CD14-positive monocyte (primary cell): ENCODE data around the gene CLEC2B. TPM values are rescaled to one million over a fixed set of nuclear protein-coding genes. Genes with fewer than 3 reads are reported as not detected.

ENCODE experiments used
- DNase-seq, 3 donors: peaks; one replicate each; pipeline ENCODE4 v3.0.0-alpha.2; 2011 to 2022
- H2AFZ ChIP-seq: 2 replicates; pipeline ENCODE4 v1.6.0; 2012; ENCODE audit warnings: mild to moderate bottlenecking, low read depth, low read length, inconsistent platforms; ENCODE audit not compliant: insufficient read depth, poor library complexity, severe bottlenecking
- H3K27ac ChIP-seq, 2 donors: 1 replicate in 1 of 2; 2 replicates in 1 of 2; pipeline ENCODE4 v1.5.1; 2012 to 2013; ENCODE audit warnings: low read length in 2 of 2, control low read depth in 1 of 2, inconsistent platforms in 1 of 2, low read depth in 1 of 2, mild to moderate bottlenecking in 1 of 2
- H3K27me3 ChIP-seq, 2 donors: one replicate each; pipeline versions ENCODE4 v1.6.0 to v1.6.1; 2011 to 2013; ENCODE audit warnings: low read length in 2 of 2; ENCODE audit not compliant: control insufficient read depth in 2 of 2, insufficient read depth in 2 of 2
- H3K36me3 ChIP-seq, 2 donors: replicated peaks in 1 of 2; 1 replicate in 1 of 2; 2 replicates in 1 of 2; pipeline versions ENCODE4 v1.5.1 to v1.6.1; 2012 to 2013; ENCODE audit warnings: low read length in 2 of 2, control low read depth in 1 of 2, inconsistent platforms in 1 of 2, mild to moderate bottlenecking in 1 of 2; ENCODE audit not compliant: insufficient read depth in 2 of 2, control insufficient read depth in 1 of 2
- H3K4me1 ChIP-seq, 2 donors: 1 replicate in 1 of 2; 2 replicates in 1 of 2; pipeline versions ENCODE4 v1.5.1 to v1.6.1; 2012 to 2013; ENCODE audit warnings: low read length in 2 of 2, control low read depth in 1 of 2, inconsistent platforms in 1 of 2, mild to moderate bottlenecking in 1 of 2, moderate library complexity in 1 of 2; ENCODE audit not compliant: insufficient read depth in 2 of 2, control insufficient read depth in 1 of 2
- H3K4me2 ChIP-seq: replicated peaks from 2 replicates; pipeline ENCODE3; 2012; ENCODE audit warnings: low read length, moderate library complexity, mild to moderate bottlenecking; ENCODE audit not compliant: poor library complexity, severe bottlenecking; ENCODE audit errors: extremely low read depth
- H3K4me3 ChIP-seq, 3 experiments: fragments of 200-600 bp in 1 of 3; sonication (generic) in 1 of 3; replicated peaks in 1 of 3; 1 replicate in 2 of 3; 2 replicates in 1 of 3; pipeline ENCODE4 v1.5.1; 2011 to 2013; ENCODE audit warnings: low read length in 3 of 3, mild to moderate bottlenecking in 3 of 3, control low read depth in 2 of 3, low read depth in 2 of 3, inconsistent platforms in 1 of 3, moderate library complexity in 1 of 3
- H3K79me2 ChIP-seq: 2 replicates; pipeline ENCODE4 v1.6.0; 2012; ENCODE audit warnings: mild to moderate bottlenecking, control low read depth, inconsistent platforms, low read length, moderate library complexity; ENCODE audit not compliant: insufficient read depth
- H3K9ac ChIP-seq: 2 replicates; pipeline ENCODE4 v1.6.0; 2017; ENCODE audit warnings: low read length, mild to moderate bottlenecking; ENCODE audit not compliant: insufficient read depth, poor library complexity, severe bottlenecking
- H3K9me3 ChIP-seq, 2 donors: replicated peaks in 1 of 2; 1 replicate in 1 of 2; 2 replicates in 1 of 2; pipeline versions ENCODE4 v1.5.1 to v1.6.1; 2012 to 2013; ENCODE audit warnings: low read length in 2 of 2, control low read depth in 1 of 2; ENCODE audit not compliant: control insufficient read depth in 1 of 2, insufficient read depth in 1 of 2
- H4K20me1 ChIP-seq: 2 replicates; pipeline ENCODE4 v1.6.0; 2012; ENCODE audit warnings: mild to moderate bottlenecking, low read length, control low read depth, moderate library complexity; ENCODE audit not compliant: insufficient read depth
- H3K27ac Mint-ChIP-seq, 7 donors: one replicate each; pipeline ENCODE4 v1.8.0; 2020; ENCODE audit warnings: mild to moderate bottlenecking in 7 of 7, mixed read lengths in 7 of 7, moderate library complexity in 6 of 7, inconsistent platforms in 2 of 7
- H3K27me3 Mint-ChIP-seq, 3 donors: one replicate each; pipeline ENCODE4 v1.8.0; 2021 to 2022; ENCODE audit warnings: low read depth in 3 of 3, mild to moderate bottlenecking in 3 of 3, mixed read lengths in 3 of 3, moderate library complexity in 3 of 3, inconsistent platforms in 1 of 3
- H3K36me3 Mint-ChIP-seq, 2 donors: one replicate each; pipeline ENCODE4 v1.8.0; 2020; ENCODE audit warnings: mixed read lengths in 2 of 2, inconsistent platforms in 1 of 2, mild to moderate bottlenecking in 1 of 2
- H3K4me1 Mint-ChIP-seq: one replicate; pipeline ENCODE4 v1.8.0; 2020; ENCODE audit warnings: mild to moderate bottlenecking, mixed read lengths
- H3K4me3 Mint-ChIP-seq, 2 donors: one replicate each; pipeline ENCODE4 v1.8.0; 2020; ENCODE audit warnings: mild to moderate bottlenecking in 2 of 2, mixed read lengths in 2 of 2, moderate library complexity in 1 of 2
- H3K9me3 Mint-ChIP-seq, 7 donors: one replicate each; pipeline ENCODE4 v1.8.0; 2020 to 2022; ENCODE audit warnings: mixed read lengths in 7 of 7, mild to moderate bottlenecking in 6 of 7, moderate library complexity in 6 of 7, inconsistent platforms in 2 of 7
- CTCF ChIP-seq: fragments of 200-600 bp; IDR thresholded peaks from one replicate; pipeline ENCODE4 v1.8.0; 2022; ENCODE audit warnings: antibody characterized with exemption, mild to moderate bottlenecking
- WGBS: methylation state at CpG from one replicate; pipeline ENCODE4 v1.1.5; 2013; ENCODE audit warnings: missing lambda C conversion rate; ENCODE audit not compliant: insufficient coverage; 5-methylcytosine and 5-hydroxymethylcytosine counted together
- intact Hi-C, 2 donors: fragments of 100-400 bp; cut with micrococcal nuclease; formaldehyde crosslinking; loops; one replicate each; pipeline versions ENCODE4 v1.15.0 to v1.15.1; 2023
- polyA plus RNA-seq, 3 donors: library from polyadenylated mRNA; depleted of rRNA in 1 of 3; unstranded in 2 of 3; stranded (reverse) in 1 of 3; fragments of 300-500 nt in 2 of 3; fragments of >200 nt in 1 of 3; fragmentation: Illumina TruSeq in 2 of 3; gene quantifications; 1 replicate in 2 of 3; 2 replicates in 1 of 3; pipeline ENCODE4 v1.2.3, GENCODE V29; 2012 to 2021

Gene CLEC2B
- polyA plus RNA-seq, 3 donors, result 52.1 to 80.3 (median 59.4) TPM

GRCh38 chr12:9858135-9858534 lies 11.0 kb downstream of the CLEC2B start:
- H3K9me3 Mint-ChIP-seq, result peaks cover 0 to 7% (median 4%) of the 10 kb centered on the region in 7 donors
- peaks cover 29% of the 10 kb centered on the region for H3K4me1 Mint-ChIP-seq
- peaks cover 18 to 30% of the 10 kb centered on the region in 2 donors for H3K36me3 ChIP-seq
- no peaks in the 10 kb centered on the region for H3K27me3 Mint-ChIP-seq
- H3K4me3 ChIP-seq, result no peak overlapping the region
- no peaks in the 10 kb centered on the region for H3K27me3 ChIP-seq
- H3K4me1 ChIP-seq, result peaks cover 11 to 16% of the 10 kb centered on the region in 2 donors
- H3K27ac Mint-ChIP-seq, result peak overlapping the region in 1 of 7 donors; percentile 27
- H3K9ac ChIP-seq, result no peak overlapping the region
- H2AFZ ChIP-seq, result no peak overlapping the region
- DNase-seq, result no peak
- no peak for TF ChIP-seq CTCF
- H3K4me2 ChIP-seq, result no peak overlapping the region
- intact Hi-C loops, result no loop called here
- H3K79me2 ChIP-seq, result peaks cover 23% of the 10 kb centered on the region
- peaks cover 0 to 5% of the 10 kb centered on the region in 2 donors for H3K9me3 ChIP-seq
- H3K27ac ChIP-seq, result no peak overlapping the region
- H4K20me1 ChIP-seq, result peaks cover 56% of the 10 kb centered on the region
- H3K4me3 Mint-ChIP-seq, result no peak overlapping the region
- peaks cover 52 to 64% of the 10 kb centered on the region in 2 donors for H3K36me3 Mint-ChIP-seq

GRCh38 chr12:9856894-9857293 lies 12.3 kb downstream of the CLEC2B start:
- H3K4me1 Mint-ChIP-seq, result peaks cover 24% of the 10 kb centered on the region
- Histone ChIP-seq H3K4me3 (peak overlapping the region in 1 of 3 experiments; percentile 28), H3K36me3 (peaks cover 25 to 37% of the 10 kb centered on the region in 2 donors), H2AFZ (no peak overlapping the region), H4K20me1 (peaks cover 44% of the 10 kb centered on the region), H3K4me1 (peaks cover 11 to 16% of the 10 kb centered on the region in 2 donors), H3K9ac (no peak overlapping the region), H3K4me2 (peak overlapping the region; percentile 15), H3K27ac (peak overlapping the region in 1 of 2 donors; percentile 65), H3K79me2 (peaks cover 13% of the 10 kb centered on the region), H3K27me3 (no peaks in the 10 kb centered on the region), H3K9me3 (no peaks in the 10 kb centered on the region)
- no peak for TF ChIP-seq CTCF
- H3K9me3 Mint-ChIP-seq, result no peaks in the 10 kb centered on the region
- intact Hi-C loops, result no loop called here
- WGBS, result no CpG with 5 or more reads among the region's 3 CpGs
- H3K27me3 Mint-ChIP-seq, result no peaks in the 10 kb centered on the region
- H3K36me3 Mint-ChIP-seq, result peaks cover 56 to 67% of the 10 kb centered on the region in 2 donors
- H3K4me3 Mint-ChIP-seq, result peak overlapping the region in 1 of 2 donors; percentile 49
- DNase-seq, result peak in 2 of 3 donors; percentile 22 to 34
- peak overlapping the region in 6 of 7 donors; percentile 15 to 81 (median 50) for H3K27ac Mint-ChIP-seq
